Pulmonary artery endothelial cell (primary cell): ENCODE results near the gene ABCC1. TPM values are rescaled to one million over a fixed set of nuclear protein-coding genes. Genes with fewer than 3 reads are reported as not detected.
"Not testable (repeated sequence)": the region's sequence is repeated elsewhere in the genome, so short reads cannot be mapped to it uniquely, and the experiment has no call there.

ENCODE experiments used
- DNase-seq: peaks from one replicate; pipeline ENCODE4 v3.0.0-alpha.2; 2011; ENCODE audit warnings: low read depth, low spot score
- total RNA-seq: library from RNA; depleted of rRNA; stranded (reverse); fragments of >200 nt; gene quantifications from 2 replicates; pipeline ENCODE4 v1.2.3, GENCODE V29; 2014

Gene ABCC1
- total RNA-seq, 1 donor from 2014 or later: 52.6 TPM

GRCh38 chr16:16138034-16138635, 188.7 kb downstream of the ABCC1 start:
- DNase-seq: no peak

- DNase-seq: no peak
Observed at GRCh38 chr16:16139061-16139460, 189.6 kb downstream of the ABCC1 start.

GRCh38 chr16:16139806-16140205, 190.4 kb downstream of the ABCC1 start:
- DNase-seq: no peak

GRCh38 chr16:16140537-16140936, 191.1 kb downstream of the ABCC1 start:
- DNase-seq: no peak

- DNase-seq: no peak
Observed at GRCh38 chr16:16141141-16141540, 191.7 kb downstream of the ABCC1 start.

- DNase-seq: no peak
Observed at GRCh38 chr16:16141784-16142396, 192.5 kb downstream of the ABCC1 start.

GRCh38 chr16:16143038-16143763, 193.8 kb downstream of the ABCC1 start:
- DNase-seq: no peak

- no peak for DNase-seq
Observed at GRCh38 chr16:16143931-16144330, 194.5 kb downstream of the ABCC1 start.

- no peak for DNase-seq
Observed at GRCh38 chr16:16144416-16144815, 195.0 kb downstream of the ABCC1 start.

- no peak for DNase-seq
Observed at GRCh38 chr16:16145286-16145685, 195.9 kb downstream of the ABCC1 start.

- DNase-seq: no peak
Observed at GRCh38 chr16:16146380-16147315, 197.2 kb downstream of the ABCC1 start.

- no peak for DNase-seq
Observed at GRCh38 chr16:16147316-16147999, 198.0 kb downstream of the ABCC1 start.

- not testable (repeated sequence) for DNase-seq
Observed at GRCh38 chr16:16148000-16148599, 198.7 kb downstream of the ABCC1 start.

- no peak for DNase-seq
Observed at GRCh38 chr16:16148755-16149154, 199.3 kb downstream of the ABCC1 start.

- no peak for DNase-seq
Observed at GRCh38 chr16:16149710-16150116, 200.3 kb downstream of the ABCC1 start.

GRCh38 chr16:16150117-16150877, 200.9 kb downstream of the ABCC1 start:
- DNase-seq: peak; percentile 26

- no peak for DNase-seq
Observed at GRCh38 chr16:16150878-16151152, 201.4 kb downstream of the ABCC1 start.

GRCh38 chr16:16151315-16151714, 201.9 kb downstream of the ABCC1 start:
- DNase-seq: no peak

- not testable (repeated sequence) for DNase-seq
Observed at GRCh38 chr16:16153000-16153399, 203.6 kb downstream of the ABCC1 start.
